ENCODE data around the gene RCAN1. TPM values are rescaled to one million over a fixed set of nuclear protein-coding genes. Genes with fewer than 3 reads are reported as not detected.

Gene RCAN1
- total and polyA plus RNA-seq, 2 of the 4 experiments (the other 2 are of a cell fraction) = 53.5 to 175 TPM

DNA sequence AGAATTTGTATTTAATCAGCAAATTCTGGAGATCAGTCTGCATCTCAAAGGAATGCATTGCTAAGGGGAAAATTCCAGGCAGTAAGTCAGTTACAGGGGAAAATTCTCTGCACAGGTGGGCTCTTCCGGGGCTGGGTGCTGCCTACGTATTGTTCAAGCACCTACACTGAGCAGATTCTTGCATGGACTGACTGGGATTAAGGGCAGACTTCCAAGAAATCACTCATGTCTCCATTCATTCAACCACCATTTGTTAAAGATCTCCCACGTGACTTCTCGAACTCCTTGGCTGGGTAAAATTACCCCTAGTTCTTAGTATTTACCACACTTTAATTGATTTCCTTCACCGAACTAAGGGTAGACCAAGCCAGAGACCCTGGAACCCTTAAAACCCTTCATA lies 74.7 kb downstream of the RCAN1 start:
- no TSS peak for BruUV-seq (replicated peaks)
- CTCF ChIA-PET = interaction anchor here (1.1 kb wide), 1 partner anchor 29 kb away, joined by 3 read pairs; no protein-coding TSS in a partner anchor
- POLR2A ChIA-PET (ENCODE audit: unreplicated experiment) = interaction anchor here (0.6 kb wide), 1 partner anchor 13 kb away, joined by 5 read pairs; no protein-coding TSS in a partner anchor

More for the DNA sequence above, 74.7 kb downstream of the RCAN1 start:
- no peaks in the 10 kb centered on the region for H3K27me3 ChIP-seq (ENCODE audit: control insufficient read depth, insufficient read depth, low read length)
- H2BK15ac ChIP-seq (ENCODE audit: low read depth, low read length) = no peak overlapping the region
- H3K27ac ChIP-seq (ENCODE audit: insufficient read depth, low read length) = no peak overlapping the region
- no peak for ATAC-seq (ENCODE audit: low read depth)
- no peak overlapping the region for H2BK5ac ChIP-seq (ENCODE audit: low read depth, low read length, poor library complexity, severe bottlenecking)
- intact Hi-C loops (cut with micrococcal nuclease) = no loop called here
- no peak for TF ChIP-seq RCOR1 (IDR thresholded peaks at IDR 0.05; ENCODE audit: insufficient replicate concordance, low read length)
- TF ChIP-seq MAFK (IDR thresholded peaks at IDR 0.05; ENCODE audit: low read depth, low read length) = 0 out of 2 replicates have a peak, but pooled peaks have one; percentile 48
- H3K4me3 ChIP-seq (ENCODE audit: insufficient read depth, low read depth, low read length) = no peak overlapping the region
- H3K14ac ChIP-seq (replicated peaks; ENCODE audit: low read depth, low read length) = no peak overlapping the region
- H4K5ac ChIP-seq (ENCODE audit: low read depth, low read length) = no peak overlapping the region
- no peak overlapping the region for H3K23ac ChIP-seq (ENCODE audit: low read depth, low read length)
- H2BK20ac ChIP-seq (ENCODE audit: low read depth, low read length) = no peak overlapping the region
- H3K4me1 ChIP-seq (ENCODE audit: control insufficient read depth, insufficient read depth, low read length) = peaks cover 23% of the 10 kb centered on the region
- dilution Hi-C loops (cut with HindIII; ENCODE audit: low sequenced_read_pairs, unreplicated experiment) = no loop called here
- no peak overlapping the region for H3K9ac ChIP-seq (ENCODE audit: low read depth, low read length)
- no peak for DNase-seq
- H3K56ac ChIP-seq (ENCODE audit: extremely low read depth, insufficient read depth, low read length) = no peak overlapping the region
- H4K91ac ChIP-seq (ENCODE audit: insufficient read depth, low read depth, low read length) = no peak overlapping the region
- no peaks in the 10 kb centered on the region for H3K9me3 ChIP-seq (ENCODE audit: control insufficient read depth, insufficient read depth, low read length)
- H3K9me1 ChIP-seq (ENCODE audit: insufficient read depth, low read length) = peaks cover 17% of the 10 kb centered on the region
- in situ Hi-C loops (cut with MboI; ENCODE audit: low sequenced_read_pairs) = no loop called here
- no peak overlapping the region for H4K8ac ChIP-seq (ENCODE audit: low read depth in 2 of 2, low read length in 2 of 2)
- H2BK120ac ChIP-seq (ENCODE audit: low read depth, low read length) = no peak overlapping the region
- H3K4ac ChIP-seq (ENCODE audit: low read depth, low read length) = no peak overlapping the region
- no peak overlapping the region for H2AK5ac ChIP-seq (ENCODE audit: low read depth, low read length)
- H2AK9ac ChIP-seq (replicated peaks; ENCODE audit: low read depth, low read length, poor library complexity) = no peak overlapping the region
- H3K36me3 ChIP-seq (ENCODE audit: control insufficient read depth, insufficient read depth, low read length) = no peaks in the 10 kb centered on the region
- H3K4me2 ChIP-seq (ENCODE audit: low read depth, low read length) = no peak overlapping the region
- no CpG with 5 or more reads among the region's 5 CpGs for WGBS, 2 experiments (ENCODE audit: extremely low coverage in 2 of 2, insufficient read length in 1 of 2)
- H3K18ac ChIP-seq (ENCODE audit: low read depth, low read length) = no peak overlapping the region
- H3K79me1 ChIP-seq (ENCODE audit: low read depth in 1 of 2, low read length in 2 of 2) = peaks cover 9 to 55% of the 10 kb centered on the region in 2 experiments; a peak in 3 of 4 replicates
- H2AFZ ChIP-seq (replicated peaks; ENCODE audit: low read length, poor library complexity) = no peak overlapping the region
- no peaks in the 10 kb centered on the region for H4K20me1 ChIP-seq (ENCODE audit: insufficient read depth, low read length)

Data from IMR-90 (cell line).